Activated CD4-positive, alpha-beta T cell treated with anti-CD3 and anti-CD28 coated beads, Interleukin-2, amount 50 U/mL, for 4 hours (primary cell): ENCODE data around the gene TARS2.

Experiments
- DNase-seq, 2 experiments: peaks; one replicate each; pipeline ENCODE4 v3.0.0-alpha.2; 2020

TARS2 gene

GRCh38 chr1:150543500-150544143, 56.4 kb downstream of the TARS2 start:
- no peak for DNase-seq

DNA sequence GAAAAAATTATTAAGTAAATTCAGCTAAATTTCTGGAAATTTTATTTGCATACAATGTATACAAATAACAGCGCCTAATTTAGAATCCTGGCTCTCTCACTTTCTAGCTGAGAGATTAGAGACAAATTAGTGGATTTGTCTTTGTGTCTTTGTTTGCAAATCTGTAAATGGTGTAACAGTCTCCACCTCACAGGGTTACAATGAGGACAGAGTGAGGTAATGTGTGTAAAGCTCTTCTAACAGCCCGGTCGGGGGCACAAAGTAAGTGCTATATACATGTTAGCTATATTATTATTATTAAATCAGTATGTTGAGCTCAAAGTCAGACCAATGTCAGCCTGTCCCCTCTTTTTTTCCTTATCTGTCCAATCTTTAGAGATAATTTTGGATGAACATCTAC, 57.0 kb downstream of the TARS2 start:
- no peak for DNase-seq

- no peak for DNase-seq
These were observed 58.3 kb downstream of the TARS2 start for GRCh38 chr1:150545486-150546032.

DNA sequence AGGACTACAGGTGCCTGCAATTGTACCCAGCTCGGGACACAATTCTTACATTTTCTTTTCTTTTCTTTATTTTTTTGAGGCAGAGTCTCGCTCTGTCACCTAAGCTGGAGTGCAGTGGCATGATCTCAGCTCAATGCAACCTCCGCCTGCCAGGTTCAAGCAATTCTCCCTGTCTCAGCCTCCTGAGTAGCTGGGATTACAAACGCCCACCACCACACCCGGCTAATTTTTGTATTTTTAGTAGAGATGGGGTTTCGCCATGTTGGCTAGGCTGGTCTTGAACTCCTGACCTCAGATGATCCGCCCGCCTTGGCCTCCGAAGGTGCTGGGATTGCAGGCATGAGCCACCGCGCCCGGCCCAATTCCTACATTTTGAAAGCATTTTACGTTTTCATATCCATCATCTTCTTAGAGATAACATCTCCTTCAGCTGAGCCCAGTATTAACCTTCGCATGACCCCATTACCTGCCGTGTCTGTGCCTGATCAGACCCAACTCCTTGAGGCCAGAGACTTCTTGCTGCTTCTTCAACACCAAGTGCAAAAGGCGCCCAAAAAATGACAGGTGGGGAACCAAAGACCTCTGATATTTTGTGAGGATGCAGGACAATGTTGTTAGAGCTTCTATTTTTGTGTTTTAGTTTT, 59.2 kb downstream of the TARS2 start:
- DNase-seq: no peak

DNA sequence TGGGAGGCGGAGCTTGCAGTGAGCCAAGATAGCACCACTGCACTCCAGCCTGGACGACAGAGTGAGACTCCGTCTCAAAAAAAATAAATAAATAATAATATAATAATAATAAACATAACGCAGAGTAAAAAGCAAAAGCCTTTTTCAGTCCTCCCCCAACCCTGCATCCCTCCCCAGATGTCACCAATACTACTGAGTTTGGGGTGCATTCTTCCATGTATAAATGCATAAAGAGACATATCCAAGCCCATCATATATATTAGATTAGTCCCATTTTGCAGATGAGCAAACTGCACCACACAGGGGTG, 61.1 kb downstream of the TARS2 start:
- no peak for DNase-seq

- no peak for DNase-seq
These were observed 61.6 kb downstream of the TARS2 start, which contains the start of gene ADAMTSL4 for GRCh38 chr1:150548632-150549495. TSS of gene ADAMTSL4 (plus strand) at chr1:150549408. CDS start at chr1:150552289, 2,881 bp downstream.

- no peak for DNase-seq
These were observed 62.4 kb downstream of the TARS2 start for GRCh38 chr1:150549496-150550221.

- DNase-seq: no peak
These were observed 63.2 kb downstream of the TARS2 start for GRCh38 chr1:150550222-150551050.

DNA sequence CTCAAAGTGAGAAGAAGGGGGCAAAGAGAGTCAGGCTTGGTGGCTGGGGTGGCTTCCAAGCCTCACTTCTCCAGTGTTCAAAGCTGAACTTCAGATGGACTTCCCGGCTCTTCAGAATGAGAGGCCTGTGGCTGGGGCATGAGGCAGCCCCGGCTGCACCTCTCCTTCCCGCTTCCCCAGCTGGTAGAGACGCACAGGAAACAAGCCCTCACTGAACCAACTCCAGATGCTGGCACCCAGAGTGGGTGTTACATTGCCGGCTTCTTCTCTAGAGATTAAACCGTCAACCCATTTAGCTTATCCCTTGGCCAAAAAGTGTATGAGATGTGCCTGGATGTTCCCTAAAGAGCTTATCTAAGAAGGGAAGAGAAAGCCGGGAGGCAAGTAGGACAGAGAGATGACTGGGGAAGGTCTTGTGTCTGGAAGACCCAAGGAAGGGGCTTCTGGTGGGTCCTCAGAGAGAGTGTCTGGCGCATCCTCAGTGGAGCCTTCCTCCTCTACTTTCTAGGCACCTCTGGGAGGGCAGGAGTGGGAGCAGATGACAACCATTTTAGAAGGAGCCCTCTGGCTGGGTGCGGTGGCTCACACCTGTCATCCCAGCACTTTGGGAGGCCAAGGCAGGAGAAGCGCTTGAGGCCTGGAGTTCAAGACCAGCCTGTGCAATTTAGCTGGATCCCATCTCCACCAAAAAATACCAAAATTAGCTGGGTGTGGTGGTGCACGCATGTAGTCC, 64.0 kb downstream of the TARS2 start:
- DNase-seq: no peak

DNA sequence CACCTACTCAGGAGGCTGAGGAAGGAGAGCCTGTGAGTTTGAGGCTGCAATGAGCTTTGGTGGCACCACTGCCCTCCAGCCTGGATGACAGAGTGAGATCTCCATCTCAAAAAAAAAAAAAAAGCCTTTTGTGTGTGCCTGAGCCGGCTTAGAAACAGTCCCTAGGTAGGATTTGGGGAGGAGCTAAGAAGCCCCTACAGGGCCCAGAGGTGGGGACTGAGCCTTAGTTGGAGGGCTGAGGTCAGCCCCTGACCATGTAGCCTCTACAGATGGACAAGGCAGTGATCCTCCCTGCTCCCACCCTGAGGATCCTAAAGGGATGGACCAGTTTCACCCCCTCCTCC, 64.5 kb downstream of the TARS2 start:
- DNase-seq: no peak

DNA sequence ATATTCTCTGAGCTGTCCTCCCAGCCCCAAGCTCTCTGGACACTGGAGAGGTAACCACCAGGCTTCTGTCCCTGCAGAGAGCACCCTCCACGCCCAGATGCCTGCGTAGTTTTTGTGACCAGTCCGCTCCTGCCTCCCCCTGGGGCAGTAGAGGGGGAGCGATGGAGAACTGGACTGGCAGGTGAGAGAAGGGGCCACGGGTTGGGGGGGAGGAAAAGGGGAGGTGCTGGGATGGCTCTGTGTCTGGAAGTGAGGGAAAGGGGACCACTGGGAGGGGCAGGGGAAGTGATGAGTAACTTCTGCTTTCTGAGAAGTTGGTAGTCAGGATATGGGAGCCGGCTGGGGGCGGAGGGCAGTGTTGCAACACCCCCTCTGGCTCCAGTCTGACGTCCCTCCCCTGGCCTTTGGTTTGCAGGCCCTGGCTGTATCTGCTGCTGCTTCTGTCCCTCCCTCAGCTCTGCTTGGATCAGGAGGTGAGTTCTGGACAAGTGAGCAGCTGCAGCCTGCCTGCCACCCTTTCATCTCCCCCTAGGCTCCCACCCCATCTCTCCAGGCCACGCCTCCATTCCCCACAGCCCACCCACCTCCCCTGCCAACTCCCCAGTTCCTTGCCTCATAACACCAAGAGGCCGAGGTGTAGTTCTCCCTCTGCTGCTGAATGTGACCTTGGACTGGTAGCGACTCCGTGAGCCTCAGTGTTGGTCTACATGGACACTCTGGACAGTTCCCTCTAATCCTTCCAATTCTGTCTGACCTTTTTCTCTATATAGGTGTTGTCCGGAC, 65.1 kb downstream of the TARS2 start:
- DNase-seq: no peak

DNA sequence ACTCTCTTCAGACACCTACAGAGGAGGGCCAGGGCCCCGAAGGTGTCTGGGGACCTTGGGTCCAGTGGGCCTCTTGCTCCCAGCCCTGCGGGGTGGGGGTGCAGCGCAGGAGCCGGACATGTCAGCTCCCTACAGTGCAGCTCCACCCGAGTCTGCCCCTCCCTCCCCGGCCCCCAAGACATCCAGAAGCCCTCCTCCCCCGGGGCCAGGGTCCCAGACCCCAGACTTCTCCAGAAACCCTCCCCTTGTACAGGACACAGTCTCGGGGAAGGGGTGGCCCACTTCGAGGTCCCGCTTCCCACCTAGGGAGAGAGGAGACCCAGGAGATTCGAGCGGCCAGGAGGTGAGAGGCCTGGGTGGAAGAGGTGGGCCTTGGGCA, 65.7 kb downstream of the TARS2 start:
- no peak for DNase-seq

- no peak for DNase-seq
These were observed 66.3 kb downstream of the TARS2 start for GRCh38 chr1:150553392-150554085.

GRCh38 chr1:150554086-150554452, 66.8 kb downstream of the TARS2 start:
- no peak for DNase-seq

DNA sequence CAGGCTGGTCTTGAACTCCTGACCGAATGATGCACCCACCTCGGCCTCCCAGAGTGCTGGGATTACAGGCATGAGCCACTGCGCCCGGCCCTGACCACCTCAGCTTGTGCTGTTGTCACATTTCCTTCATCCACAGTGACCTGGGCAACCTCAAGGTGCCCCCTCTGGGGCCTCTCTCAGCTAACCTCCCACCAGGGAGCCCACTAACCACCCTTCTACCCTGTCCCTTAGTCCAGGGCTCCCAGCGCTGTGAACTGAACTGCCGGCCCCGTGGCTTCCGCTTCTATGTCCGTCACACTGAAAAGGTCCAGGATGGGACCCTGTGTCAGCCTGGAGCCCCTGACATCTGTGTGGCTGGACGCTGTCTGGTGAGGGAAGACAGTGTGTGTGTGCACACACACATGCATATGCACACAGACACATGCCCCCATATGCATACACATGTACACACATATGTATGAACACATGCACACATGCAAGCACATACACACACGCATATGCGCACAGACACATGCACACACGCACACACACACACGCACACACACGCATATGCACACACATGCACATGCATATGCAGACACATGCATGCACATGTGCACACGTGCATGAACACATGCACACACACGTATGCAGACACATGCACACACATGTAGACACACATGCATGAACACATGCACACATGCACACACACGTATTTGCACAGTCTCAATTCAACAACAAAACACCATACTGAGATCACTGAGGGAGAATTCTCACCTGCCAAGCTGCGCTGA, 68.2 kb downstream of the TARS2 start:
- no peak for DNase-seq

GRCh38 chr1:150555971-150556865, 69.0 kb downstream of the TARS2 start:
- DNase-seq: no peak

- DNase-seq: no peak
These were observed 69.9 kb downstream of the TARS2 start for GRCh38 chr1:150557065-150557600.
